HG02884 (cell line): Measurements from ENCODE around the gene GPLD1.
"Not testable (repeated sequence)": the region's sequence is repeated elsewhere in the genome, so short reads cannot be mapped to it uniquely, and the experiment has no call there.

Source experiments
- ATAC-seq: cut with Tn5 transposase; IDR thresholded peaks from one replicate; pipeline ENCODE4 v1.9.1; 2021; ENCODE audit warnings: mild to moderate bottlenecking, moderate library complexity; ENCODE audit not compliant: unreplicated experiment

The GPLD1 gene

DNA sequence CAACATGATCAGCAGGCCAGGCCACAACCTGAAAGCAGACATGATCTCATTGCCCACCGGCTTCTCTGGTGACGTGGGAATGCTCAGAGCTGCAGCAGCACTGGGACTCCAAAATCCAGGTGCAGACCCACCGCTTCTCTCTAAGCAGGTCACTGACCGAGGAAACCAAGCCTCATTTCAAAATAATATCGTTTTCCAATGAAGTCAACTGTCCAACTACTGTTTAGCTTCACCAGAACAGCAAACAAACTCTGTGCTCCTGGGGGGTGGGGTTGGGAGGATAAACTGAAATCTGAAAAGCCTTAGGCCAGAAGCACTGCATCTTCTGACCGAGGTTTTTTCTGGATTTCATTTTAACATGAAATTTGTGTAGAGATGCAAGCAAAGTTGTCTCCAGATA, at the start of gene GPLD1:
TSS of gene GPLD1 (minus strand) at position 109 of the 400 bp plus-strand sequence. CDS start at position 42, 67 bp downstream.
- ATAC-seq: no peak

DNA sequence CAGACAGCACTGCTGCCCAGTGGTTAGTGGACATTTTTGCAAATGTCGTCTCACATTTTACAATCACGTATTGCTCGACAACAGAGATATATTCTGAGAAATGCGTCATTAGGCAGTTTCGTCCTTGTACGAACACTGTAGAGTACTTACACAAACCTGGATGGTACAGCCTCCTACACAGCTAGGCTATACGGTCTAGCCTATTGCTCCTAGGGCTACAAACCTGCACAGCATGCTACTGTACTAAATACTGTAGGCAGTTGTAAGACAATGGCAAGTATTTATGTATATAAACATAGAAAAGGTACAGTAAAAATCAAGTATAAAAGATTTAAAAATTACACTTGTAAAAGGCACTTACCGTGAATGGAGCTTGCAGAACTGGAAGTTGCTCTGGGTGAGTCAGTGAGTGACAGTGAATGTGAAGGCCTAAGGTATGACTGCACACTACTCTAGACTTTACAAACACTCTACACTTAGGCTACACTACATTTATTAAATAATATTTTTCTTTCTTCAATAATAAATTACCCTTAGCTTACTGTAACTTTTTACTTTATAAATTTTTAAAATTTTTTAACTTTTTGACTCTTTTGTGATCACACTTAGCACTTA, 48.5 kb upstream of the GPLD1 start:
- no peak for ATAC-seq

- no peak for ATAC-seq
Measured at GRCh38 chr6:24537082-24537699, 47.8 kb upstream of the GPLD1 start.

DNA sequence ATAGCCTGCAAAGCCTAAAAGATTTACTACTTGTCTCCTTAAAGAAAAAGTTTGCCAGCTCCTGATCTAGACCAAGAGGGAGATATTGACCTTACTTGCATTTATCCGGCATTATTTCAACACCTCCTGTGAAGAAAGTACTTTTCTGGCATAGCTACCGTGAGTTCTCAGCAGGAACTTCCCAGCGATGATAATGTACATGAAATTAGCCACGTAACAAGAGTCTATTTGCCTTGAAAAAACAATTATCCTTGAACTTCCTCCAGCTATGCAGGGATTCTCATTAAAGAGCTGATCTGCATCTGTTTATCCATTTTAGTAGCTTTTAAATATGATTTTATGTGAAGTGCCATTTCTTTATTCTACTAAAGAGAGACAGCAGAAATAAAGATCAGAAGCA, 47.1 kb upstream of the GPLD1 start:
- no peak for ATAC-seq

DNA sequence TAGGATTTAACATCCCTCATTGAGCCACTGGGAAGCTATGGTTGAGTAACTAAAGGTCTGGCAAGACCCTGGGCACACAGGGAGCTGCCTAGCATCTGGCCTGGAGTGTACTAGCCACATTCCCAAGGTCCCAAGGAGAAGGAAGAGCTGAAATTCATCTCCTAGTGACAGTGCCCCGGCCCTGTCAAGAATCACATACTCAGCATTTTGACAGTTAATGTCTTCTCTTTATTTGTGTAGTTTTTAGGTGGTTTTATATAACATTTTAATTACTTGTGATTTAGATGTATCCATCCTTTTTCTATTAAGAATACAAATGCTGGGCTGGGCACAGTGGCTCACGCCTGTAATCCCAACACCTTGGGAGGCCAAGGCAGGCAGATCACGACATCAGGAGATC, 45.8 kb upstream of the GPLD1 start:
- no peak for ATAC-seq

- no peak for ATAC-seq
Measured at GRCh38 chr6:24534329-24534728, 45.0 kb upstream of the GPLD1 start.

DNA sequence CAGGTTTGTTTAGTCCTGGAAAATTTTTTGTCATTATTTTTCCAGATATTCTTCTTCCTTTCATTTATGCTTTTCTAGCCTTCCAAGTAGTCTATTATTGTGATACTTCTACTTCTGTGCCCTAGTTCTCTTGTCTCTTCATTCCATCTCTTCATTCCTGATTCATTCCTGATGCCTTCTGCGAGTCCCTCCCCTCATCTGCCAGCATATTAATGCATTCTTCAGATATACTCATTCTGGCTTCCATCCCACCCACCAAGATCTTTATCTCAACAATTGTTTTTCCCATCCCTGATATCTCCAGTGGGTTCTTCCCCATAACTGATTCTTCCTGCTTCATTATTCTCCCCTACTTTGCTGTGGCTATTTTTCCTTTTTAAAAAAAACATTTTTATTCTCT, 40.6 kb upstream of the GPLD1 start:
- no peak for ATAC-seq

DNA sequence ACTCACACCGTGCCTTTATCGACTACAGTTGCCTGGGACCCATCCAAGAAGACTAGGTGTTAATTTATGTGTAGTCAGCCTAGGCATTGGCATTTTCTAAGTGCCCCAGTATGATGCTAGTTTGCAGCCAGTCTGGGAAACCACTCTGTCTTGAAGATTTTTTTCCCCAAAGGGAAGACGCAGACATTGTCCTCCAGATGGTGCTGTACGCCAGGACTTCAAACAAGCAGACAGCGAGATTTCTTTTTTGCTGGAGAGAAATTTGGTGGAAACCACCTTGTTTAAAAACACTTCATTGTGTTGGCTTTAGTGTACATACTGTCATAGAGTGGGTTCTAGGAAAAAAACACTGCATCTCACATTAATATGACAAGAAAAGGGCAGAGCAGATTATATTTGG, 35.4 kb upstream of the GPLD1 start:
- ATAC-seq: no peak

DNA sequence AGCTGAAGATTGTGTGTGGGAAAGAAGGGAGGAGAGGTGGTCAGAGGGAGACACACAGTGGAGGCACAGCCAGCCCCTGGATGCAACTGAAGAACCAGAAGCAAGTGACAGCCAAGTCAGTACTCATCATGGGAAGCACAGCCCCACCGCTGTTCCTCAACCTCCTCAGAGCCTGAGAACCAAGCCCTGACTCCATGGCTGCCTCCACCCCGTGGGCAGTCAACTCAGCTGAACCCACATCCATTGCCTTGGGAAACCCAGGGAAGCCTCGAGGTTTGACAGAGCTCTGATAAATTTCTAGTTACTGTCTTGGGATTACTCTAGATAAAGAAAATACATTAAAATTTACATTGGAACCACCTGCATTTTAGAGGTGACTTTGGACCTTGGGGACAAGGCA, 35.0 kb upstream of the GPLD1 start:
- ATAC-seq: no peak

DNA sequence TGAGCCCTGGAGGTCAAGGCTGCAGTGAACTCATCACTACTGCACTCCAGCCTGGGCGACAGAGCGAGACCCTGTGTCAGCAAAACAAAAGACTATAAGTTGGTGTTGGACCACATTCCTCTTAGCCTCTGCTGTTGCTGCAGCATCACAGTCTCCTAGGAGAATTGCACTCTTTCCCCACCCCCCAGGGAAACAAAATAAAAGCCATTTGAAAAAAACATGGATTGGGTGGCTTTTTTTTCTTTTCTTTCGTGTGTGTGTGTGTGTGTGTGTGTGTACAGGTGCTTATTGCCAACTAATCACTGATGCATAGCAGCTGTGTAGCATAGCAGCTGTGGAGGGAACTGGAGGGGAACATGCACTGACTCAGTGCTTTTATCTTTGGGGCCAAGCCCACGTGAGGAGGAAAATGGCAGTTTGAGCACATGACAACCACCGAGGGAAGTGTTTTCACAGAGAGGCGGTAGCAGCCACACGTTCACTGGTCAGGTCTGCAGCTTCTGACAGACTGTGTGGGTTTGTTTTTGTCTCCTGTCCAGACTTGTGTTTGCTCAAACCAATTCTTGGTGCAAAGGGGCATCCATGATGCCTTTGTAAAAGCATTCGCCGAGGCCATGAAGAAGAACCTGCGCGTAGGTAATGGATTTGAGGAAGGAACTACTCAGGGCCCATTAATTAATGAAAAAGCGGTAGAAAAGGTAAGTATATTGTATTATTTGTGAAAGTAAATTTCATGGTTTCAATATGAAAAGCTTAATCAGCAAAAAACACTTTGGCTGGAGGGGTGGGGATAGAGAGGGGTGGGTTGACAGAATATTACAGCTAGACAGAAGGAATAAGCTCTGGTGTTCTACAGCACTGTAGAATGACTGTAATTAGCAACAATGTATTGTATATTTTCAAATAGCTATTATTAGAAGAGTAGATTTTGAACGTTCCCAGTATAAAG, 33.1 kb upstream of the GPLD1 start:
- ATAC-seq: peak; percentile 61

DNA sequence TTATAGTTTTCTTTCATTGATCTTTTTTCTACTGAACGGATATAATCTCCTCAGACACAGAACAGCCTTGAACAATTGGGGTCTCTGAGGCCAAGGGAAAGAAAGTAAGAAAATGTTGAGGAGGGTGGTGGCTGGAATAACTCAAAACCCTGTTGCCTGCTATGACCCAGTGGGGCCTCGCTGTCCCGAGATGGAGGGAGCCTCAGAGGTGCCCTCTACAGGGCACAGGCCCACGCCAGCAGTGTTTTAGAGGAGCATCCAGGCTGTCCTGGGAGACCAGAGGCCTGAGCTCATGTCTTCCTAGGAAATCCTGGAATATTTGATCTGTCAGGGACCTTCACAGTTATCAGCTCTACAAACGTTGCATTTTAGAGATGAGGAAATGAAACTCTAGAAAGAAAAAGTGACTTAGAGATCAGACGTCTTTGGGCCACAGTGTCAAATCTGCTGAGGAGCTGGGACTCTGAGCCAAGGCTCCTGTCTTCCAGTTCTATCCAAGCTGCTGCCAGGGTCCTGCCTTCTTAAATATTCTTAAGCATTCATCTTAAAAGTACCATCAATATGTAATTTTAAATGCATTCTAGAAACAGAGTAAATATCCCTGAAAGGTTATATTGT, 31.7 kb upstream of the GPLD1 start:
- ATAC-seq: peak; percentile 32

DNA sequence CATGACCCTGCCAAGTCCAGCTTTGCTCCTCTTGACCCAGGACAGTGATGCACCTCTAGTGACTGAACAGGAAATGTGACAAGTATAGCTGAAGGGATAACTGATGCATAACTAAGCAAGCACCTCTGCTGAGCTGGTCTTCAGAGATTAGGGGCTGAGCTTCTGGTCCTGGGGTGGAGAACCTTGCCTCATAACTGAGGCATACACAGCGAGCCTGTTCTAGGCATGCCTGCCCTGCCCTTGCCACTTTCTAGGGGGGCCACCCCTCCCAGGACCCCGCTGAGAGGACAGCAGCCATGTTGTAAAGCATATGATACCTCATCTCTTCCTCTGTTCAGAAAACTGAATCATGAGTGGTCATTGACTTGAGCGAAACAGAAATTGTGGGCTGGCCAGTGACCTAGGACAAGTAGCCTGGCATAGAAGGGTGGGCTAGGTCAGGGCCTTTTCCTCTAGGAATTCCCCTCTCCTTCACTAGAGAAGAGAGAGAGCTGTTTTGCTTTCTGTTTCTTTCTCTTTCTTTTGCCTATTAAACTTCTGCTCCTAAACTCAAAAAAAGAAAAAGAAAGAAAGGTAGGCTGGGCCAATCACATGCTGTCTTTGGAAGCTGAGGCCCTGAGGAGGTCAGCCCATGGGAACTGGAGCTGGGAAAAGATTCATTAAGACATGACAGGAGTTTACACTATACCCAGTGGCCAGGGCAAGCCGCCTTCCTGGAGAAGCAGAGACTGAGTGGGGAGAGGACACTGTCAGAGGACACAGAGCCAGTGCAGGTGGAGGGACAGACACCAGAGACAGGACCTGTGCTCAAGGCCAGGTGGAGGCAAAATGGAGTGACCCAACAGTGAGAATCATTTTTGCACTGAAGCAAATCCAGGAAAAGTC, 28.5 kb upstream of the GPLD1 start:
- peak; percentile 63 for ATAC-seq

GRCh38 chr6:24513602-24514001, 24.2 kb upstream of the GPLD1 start:
- ATAC-seq: no peak

- not testable (repeated sequence) for ATAC-seq
Measured at GRCh38 chr6:24511976-24512375, 22.6 kb upstream of the GPLD1 start.

DNA sequence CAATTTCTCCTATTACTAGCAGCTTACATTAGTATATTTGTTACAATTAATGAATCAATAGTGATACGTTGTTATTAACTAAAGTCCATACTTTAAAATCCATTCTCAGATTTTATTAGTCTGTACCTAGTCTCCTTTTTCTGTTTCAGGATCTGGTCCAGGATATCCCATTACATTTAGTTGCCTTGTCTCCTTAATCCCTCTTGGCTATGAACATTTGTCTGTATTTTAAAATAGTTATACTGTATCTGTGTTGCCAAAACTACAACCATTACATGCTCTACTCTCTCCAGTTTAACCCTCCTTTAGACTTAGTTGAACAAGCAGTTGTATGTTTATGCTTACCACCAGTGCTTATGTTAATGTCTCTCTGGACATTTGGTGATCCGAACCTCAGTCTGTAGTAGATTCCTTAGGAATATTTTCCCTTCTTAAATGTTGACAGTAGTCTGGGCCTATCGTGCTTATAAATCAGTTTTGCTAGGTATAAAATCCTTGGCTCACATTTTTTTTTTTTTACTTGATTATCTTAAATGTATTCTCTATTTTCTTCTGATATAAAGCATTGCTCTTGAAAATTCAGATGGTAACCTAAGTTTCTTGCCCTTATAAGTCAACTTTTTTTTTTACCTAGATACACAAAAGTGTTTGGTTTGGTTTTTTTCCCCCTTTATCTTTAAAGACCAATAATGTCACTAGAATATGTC, 17.6 kb upstream of the GPLD1 start:
- ATAC-seq: no peak

DNA sequence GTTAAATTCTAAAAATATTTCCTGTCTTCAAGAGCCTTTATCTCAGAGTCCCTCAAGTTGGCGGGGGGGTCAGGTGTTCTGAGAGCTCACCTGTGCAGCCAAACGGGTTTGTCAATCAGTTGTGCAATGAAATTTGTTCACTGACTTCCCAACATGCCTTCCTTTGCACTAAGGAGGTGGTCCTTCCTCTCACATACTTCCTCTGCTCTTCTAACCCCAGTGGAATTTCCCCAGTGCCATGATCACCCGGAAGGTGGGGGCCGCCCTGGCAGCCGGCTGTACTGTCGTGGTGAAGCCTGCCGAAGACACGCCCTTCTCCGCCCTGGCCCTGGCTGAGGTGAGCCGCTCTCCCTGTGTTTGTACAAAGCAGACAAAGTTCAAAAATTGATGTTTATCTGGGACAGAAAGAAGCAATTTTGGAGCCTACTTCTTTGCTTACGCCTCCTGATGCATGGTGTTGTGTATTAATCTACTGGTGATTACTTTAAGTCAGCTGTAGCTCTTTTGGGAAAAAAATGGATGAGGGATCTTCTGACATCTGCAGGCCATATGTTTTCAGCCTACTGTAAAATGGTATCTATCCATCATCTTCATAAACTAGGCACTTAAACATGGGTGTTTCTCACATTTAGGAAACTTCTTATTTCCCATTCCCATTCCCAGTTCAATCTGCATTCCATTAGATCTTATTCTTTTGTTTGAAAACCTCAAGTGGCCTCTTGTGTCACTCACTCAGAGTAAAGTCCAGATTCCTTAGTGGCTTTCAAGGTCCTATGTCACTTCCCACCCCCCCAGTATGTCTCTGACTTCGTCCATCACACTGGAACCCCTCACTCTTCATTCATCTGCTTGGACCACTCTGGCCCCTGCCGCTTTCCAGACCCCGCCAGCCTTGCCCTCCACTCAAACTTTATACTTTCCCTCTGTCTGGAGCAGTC, 15.5 kb upstream of the GPLD1 start:
- ATAC-seq: no peak

- ATAC-seq: no peak
Measured at GRCh38 chr6:24504287-24504648, 14.9 kb upstream of the GPLD1 start.

DNA sequence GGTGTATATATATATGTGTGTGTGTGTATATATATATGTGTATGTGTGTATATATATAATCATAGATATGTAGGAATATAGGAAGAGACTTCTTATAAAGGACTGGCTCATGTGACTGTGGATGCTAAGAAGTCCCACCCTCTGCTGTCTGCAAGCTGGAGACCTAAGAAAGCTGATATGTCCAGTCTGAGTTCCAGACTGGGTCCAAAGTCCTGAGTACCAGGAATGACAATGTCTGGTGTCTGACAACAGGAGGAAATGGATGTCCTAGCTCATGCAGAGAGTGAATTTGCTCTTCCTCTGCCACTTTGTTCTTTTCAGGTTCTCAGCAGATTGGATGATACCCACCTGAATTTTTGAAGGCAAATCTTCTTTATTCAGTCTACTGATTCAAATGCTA, 12.5 kb upstream of the GPLD1 start:
- no peak for ATAC-seq

GRCh38 chr6:24501374-24501773, 12.0 kb upstream of the GPLD1 start:
- ATAC-seq: no peak
